Neutrophil (primary cell): Measurements from ENCODE around the gene GCSH.

Source experiments
- H3K27ac ChIP-seq: fragments of 200-600 bp; sonication (generic); 2 replicates; pipeline ENCODE4 v1.5.1; 2016; ENCODE audit warnings: mild to moderate bottlenecking, moderate library complexity
- H3K27me3 ChIP-seq: fragments of 200-600 bp; sonication (generic); 2 replicates; pipeline ENCODE4 v1.6.0; 2016; ENCODE audit warnings: mild to moderate bottlenecking
- H3K36me3 ChIP-seq: fragments of 200-600 bp; sonication (generic); 2 replicates; pipeline ENCODE4 v1.5.1; 2017
- H3K4me1 ChIP-seq, 2 experiments: fragments of 200-600 bp in 1 of 2; sonication (generic) in 1 of 2; 1 replicate in 1 of 2; 2 replicates in 1 of 2; pipeline versions ENCODE4 v1.5.1 to v1.6.1; 2013 to 2016; ENCODE audit warnings: low read depth in 1 of 2, low read length in 1 of 2, mild to moderate bottlenecking in 1 of 2, moderate library complexity in 1 of 2; ENCODE audit not compliant: control insufficient read depth in 1 of 2, insufficient read depth in 1 of 2
- H3K4me3 ChIP-seq, 2 experiments: fragments of 200-600 bp in 1 of 2; sonication (generic) in 1 of 2; 1 replicate in 1 of 2; 2 replicates in 1 of 2; pipeline ENCODE4 v1.5.1; 2013 to 2016; ENCODE audit warnings: low read depth in 1 of 2, low read length in 1 of 2, mild to moderate bottlenecking in 1 of 2, moderate library complexity in 1 of 2
- H3K9me3 ChIP-seq: fragments of 200-600 bp; sonication (generic); 2 replicates; pipeline ENCODE4 v1.5.1; 2016
- CTCF ChIP-seq: fragments of 200-600 bp; sonication (generic); IDR thresholded peaks from 2 replicates; pipeline ENCODE4 v1.5.1; 2016; ENCODE audit warnings: antibody characterized with exemption

GCSH gene

GRCh38 chr16:81080233-81080632 is 16.0 kb downstream of the GCSH start:
- H3K27me3 ChIP-seq: no peaks in the 10 kb centered on the region
- no peaks in the 10 kb centered on the region for H3K36me3 ChIP-seq
- no peaks in the 10 kb centered on the region for H3K9me3 ChIP-seq
- H3K27ac ChIP-seq: no peak overlapping the region
- TF ChIP-seq CTCF: no peak
- no peak overlapping the region for H3K4me3 ChIP-seq
- peaks cover 11 to 19% of the 10 kb centered on the region in 2 experiments for H3K4me1 ChIP-seq

- Histone ChIP-seq H3K9me3 (no peaks in the 10 kb centered on the region), H3K27ac (peak within 1 kb of the TSS; percentile 91), H3K27me3 (no peaks in the 10 kb centered on the region), H3K4me3 (peak within 1 kb of the TSS; percentile 82 to 99), H3K36me3 (no peaks in the 10 kb centered on the region), H3K4me1 (peaks cover 11 to 19% of the 10 kb centered on the region in 2 experiments)
- TF ChIP-seq CTCF: peak; percentile 32
Measured at GRCh38 chr16:81077076-81077940, 18.9 kb downstream of the GCSH start, which contains the start of gene C16orf46. Gene C16orf46 (minus strand): TSS chr16:81077238. CDS start chr16:81063955, 13,283 bp downstream.

GRCh38 chr16:81076566-81077075 is 19.6 kb downstream of the GCSH start:
- H3K9me3 ChIP-seq: no peaks in the 10 kb centered on the region
- H3K36me3 ChIP-seq: no peaks in the 10 kb centered on the region
- TF ChIP-seq CTCF: no peak
- H3K27ac ChIP-seq: peak overlapping the region; percentile 91
- H3K4me1 ChIP-seq: peaks cover 11 to 19% of the 10 kb centered on the region in 2 experiments
- no peaks in the 10 kb centered on the region for H3K27me3 ChIP-seq
- H3K4me3 ChIP-seq: peak overlapping the region; percentile 82 to 99

- H3K4me1 ChIP-seq: peaks cover 11 to 19% of the 10 kb centered on the region in 2 experiments
- no peak overlapping the region for H3K4me3 ChIP-seq
- H3K36me3 ChIP-seq: no peaks in the 10 kb centered on the region
- H3K27me3 ChIP-seq: no peaks in the 10 kb centered on the region
- H3K27ac ChIP-seq: no peak overlapping the region
- no peaks in the 10 kb centered on the region for H3K9me3 ChIP-seq
- no peak for TF ChIP-seq CTCF
Measured at GRCh38 chr16:81073560-81074330, 22.4 kb downstream of the GCSH start.

GRCh38 chr16:81071805-81072204 is 24.4 kb downstream of the GCSH start:
- TF ChIP-seq CTCF: no peak
- Histone ChIP-seq H3K27ac (no peak overlapping the region), H3K27me3 (no peaks in the 10 kb centered on the region), H3K9me3 (no peaks in the 10 kb centered on the region), H3K4me3 (no peak overlapping the region), H3K36me3 (no peaks in the 10 kb centered on the region), H3K4me1 (peaks cover 4 to 8% of the 10 kb centered on the region in 2 experiments)
